HFF-Myc (cell line): ENCODE measurements around the gene FGB.

Source experiments
- DNase-seq: peaks from one replicate; pipeline ENCODE4 v3.0.0-alpha.2; 2011; ENCODE audit warnings: low read depth; ENCODE audit errors: extremely low read depth
- H3K4me3 ChIP-seq: replicated peaks from 2 replicates; pipeline ENCODE4 v1.5.1; 2011; ENCODE audit warnings: low read depth, mild to moderate bottlenecking, control low read depth, low read length
- CTCF ChIP-seq: IDR thresholded peaks from 2 replicates; pipeline ENCODE4 v1.5.1; 2012; ENCODE audit warnings: mild to moderate bottlenecking, low read depth, low read length, control low read depth; ENCODE audit errors: missing control alignments

Gene FGB

GRCh38 chr4:154549894-154550790 is 12.7 kb upstream of the FGB start, which contains the start of gene PLRG1:
Gene PLRG1 (minus strand): TSS chr4:154550400. CDS start chr4:154550308, 92 bp downstream.
- TF ChIP-seq CTCF = no peak
- peak; percentile 82 for DNase-seq
- H3K4me3 ChIP-seq = peak within 1 kb of the TSS; percentile 83

- H3K4me3 ChIP-seq = no peak overlapping the region
- TF ChIP-seq CTCF = peak; percentile 68
- peak; percentile 44 for DNase-seq
Measured at GRCh38 chr4:154551872-154552686, 10.7 kb upstream of the FGB start.

GRCh38 chr4:154559141-154559493 is 3.7 kb upstream of the FGB start:
- DNase-seq = no peak
- no peak for TF ChIP-seq CTCF
- no peak overlapping the region for H3K4me3 ChIP-seq

GRCh38 chr4:154559494-154560418 is 3.1 kb upstream of the FGB start:
- TF ChIP-seq CTCF = peak; percentile 49
- peak; percentile 54 for DNase-seq
- H3K4me3 ChIP-seq = no peak overlapping the region

- TF ChIP-seq CTCF = no peak
- DNase-seq = no peak
- H3K4me3 ChIP-seq = no peak overlapping the region
Measured at GRCh38 chr4:154560419-154560801, 2.4 kb upstream of the FGB start.

GRCh38 chr4:154560824-154561231 is 2.0 kb upstream of the FGB start:
- H3K4me3 ChIP-seq = no peak overlapping the region
- DNase-seq = no peak
- TF ChIP-seq CTCF = no peak
